SK-N-SH (cell line): ENCODE data around the gene RNF217. TPM values are rescaled to one million over a fixed set of nuclear protein-coding genes. Genes with fewer than 3 reads are reported as not detected.

Source experiments
- CTCF ChIA-PET: fragments of 300-600, 350-600 bp; formaldehyde crosslinking; extraction: SDS; loops from one replicate; lab custom pipeline; 2021; lab: Yijun Ruan, JAX
- POLR2A ChIA-PET: fragments of 350-600 bp; sonication (Branson Sonifier 250); formaldehyde crosslinking; extraction: SDS; loops from one replicate; lab custom pipeline; 2020; ENCODE audit warnings: antibody characterized with exemption, inconsistent platforms; lab: Yijun Ruan, JAX
- DNase-seq: peaks from one replicate; pipeline ENCODE4 v3.0.0; 2012
- H2AFZ ChIP-seq: fragments of 200-600 bp; sonication (generic); 2 replicates; pipeline ENCODE4 v1.8.1; 2016; ENCODE audit warnings: antibody characterized with exemption, mild to moderate bottlenecking, low read depth
- H3F3A ChIP-seq: fragments of 200-600 bp; sonication (generic); replicated peaks from 2 replicates; pipeline ENCODE3; 2016; ENCODE audit warnings: antibody characterized with exemption, mild to moderate bottlenecking; ENCODE audit not compliant: insufficient read depth
- H3K27ac ChIP-seq, 2 experiments: fragments of 200-500 bp in 1 of 2; fragments of 200-600 bp in 1 of 2; sonication (Bioruptor generic) in 1 of 2; sonication (generic), shearing (Covaris generic) in 1 of 2; 2 replicates each; pipeline versions ENCODE4 v1.5.1 to v1.6.1; 2014 to 2016; ENCODE audit warnings: low read depth in 2 of 2, inconsistent platforms in 1 of 2, low read length in 1 of 2, mild to moderate bottlenecking in 1 of 2, mixed read lengths in 1 of 2
- H3K27me3 ChIP-seq: fragments of 200-600 bp; sonication (generic), shearing (Covaris generic); 2 replicates; pipeline ENCODE4 v1.6.1; 2016; ENCODE audit warnings: mixed run types; ENCODE audit not compliant: insufficient read depth
- H3K36me3 ChIP-seq, 2 experiments: fragments of 200-500 bp in 1 of 2; fragments of 200-600 bp in 1 of 2; sonication (Bioruptor generic) in 1 of 2; sonication (generic) in 1 of 2; replicated peaks in 1 of 2; 2 replicates each; pipeline versions ENCODE3 to v1.5.1; 2014 to 2016; ENCODE audit warnings: low read length in 1 of 2, mild to moderate bottlenecking in 1 of 2; ENCODE audit not compliant: insufficient read depth in 2 of 2, control insufficient read depth in 1 of 2
- H3K4me1 ChIP-seq, 2 experiments: fragments of 200-500 bp in 1 of 2; fragments of 200-600 bp in 1 of 2; sonication (Bioruptor generic) in 1 of 2; sonication (generic), shearing (Covaris generic) in 1 of 2; 2 replicates each; pipeline versions ENCODE4 v1.5.1 to v1.6.1; 2014 to 2016; ENCODE audit warnings: low read depth in 1 of 2, low read length in 1 of 2, mixed run types in 1 of 2; ENCODE audit not compliant: insufficient read depth in 2 of 2, control insufficient read depth in 1 of 2
- H3K4me2 ChIP-seq: fragments of 200-600 bp; sonication (generic), shearing (Covaris generic); 2 replicates; pipeline ENCODE4 v1.6.1; 2017; ENCODE audit warnings: mixed run types
- H3K4me3 ChIP-seq, 2 experiments: fragments of 200-500 bp in 1 of 2; fragments of 200-600 bp in 1 of 2; sonication (Bioruptor generic) in 1 of 2; sonication (generic), shearing (Covaris generic) in 1 of 2; 2 replicates each; pipeline versions ENCODE4 v1.5.1 to v1.8.1; 2014 to 2016; ENCODE audit warnings: low read depth in 2 of 2, inconsistent platforms in 1 of 2, low read length in 1 of 2, mild to moderate bottlenecking in 1 of 2, mixed read lengths in 1 of 2, moderate library complexity in 1 of 2
- H3K79me2 ChIP-seq: fragments of 200-600 bp; sonication (generic); 2 replicates; pipeline ENCODE4 v1.8.1; 2017; ENCODE audit warnings: mild to moderate bottlenecking; ENCODE audit not compliant: insufficient read depth
- H3K9ac ChIP-seq: fragments of 200-600 bp; sonication (generic); 2 replicates; pipeline ENCODE4 v1.6.1; 2017; ENCODE audit warnings: mixed run types
- H3K9me2 ChIP-seq: fragments of 200-600 bp; sonication (generic); 2 replicates; pipeline ENCODE4 v1.6.1; 2017; ENCODE audit warnings: mixed run types
- H3K9me3 ChIP-seq: fragments of 200-600 bp; sonication (generic); 2 replicates; pipeline ENCODE4 v1.6.1; 2017; ENCODE audit warnings: mixed run types, mild to moderate bottlenecking, moderate library complexity
- H4K20me1 ChIP-seq: fragments of 200-600 bp; sonication (generic); 2 replicates; pipeline ENCODE4 v1.6.1; 2017; ENCODE audit warnings: mild to moderate bottlenecking, mixed run types; ENCODE audit not compliant: insufficient read depth
- CHD2 ChIP-seq: fragments of 150-350 bp; IDR thresholded peaks from 2 replicates; pipeline ENCODE4 v1.6.1; 2018; ENCODE audit warnings: low read length; ENCODE audit not compliant: partially characterized antibody
- ELF1 ChIP-seq: IDR thresholded peaks from 2 replicates; pipeline ENCODE4 v1.4.0; 2012
- EP300 ChIP-seq, 2 experiments: IDR thresholded peaks; 2 replicates each; pipeline versions ENCODE4 v1.4.0 to v1.6.1; 2012; ENCODE audit warnings: borderline replicate concordance in 1 of 2, low read depth in 1 of 2, low read length in 1 of 2
- FOSL2 ChIP-seq: IDR thresholded peaks from 2 replicates; pipeline ENCODE4 v1.4.0; 2012; ENCODE audit warnings: low read depth, mild to moderate bottlenecking, moderate library complexity, borderline replicate concordance
- FOXJ3 ChIP-seq: sonication (generic); formaldehyde crosslinking; IDR thresholded peaks from 2 replicates; pipeline ENCODE4 v1.5.1; 2020; ENCODE audit warnings: mild to moderate bottlenecking, missing genetic modification reagents
- GATA2 ChIP-seq: sonication (generic); formaldehyde crosslinking; IDR thresholded peaks from 2 replicates; pipeline ENCODE4 v1.5.0; 2020; ENCODE audit warnings: mild to moderate bottlenecking, missing genetic modification reagents
- IRF3 ChIP-seq: fragments of 150-350 bp; IDR thresholded peaks from 2 replicates; pipeline ENCODE4 v1.6.1; 2016; ENCODE audit warnings: mild to moderate bottlenecking, low read depth, low read length
- JUND ChIP-seq: IDR thresholded peaks from 2 replicates; pipeline ENCODE4 v1.4.0; 2012
- MXI1 ChIP-seq: IDR thresholded peaks from 2 replicates; pipeline ENCODE4 v1.6.1; 2012; ENCODE audit warnings: mild to moderate bottlenecking, low read depth, low read length, improper control_type of control experiment
- NRF1 ChIP-seq: IDR thresholded peaks from 2 replicates; pipeline ENCODE4 v1.6.1; 2012; ENCODE audit warnings: low read depth, mild to moderate bottlenecking, low read length
- PBX3 ChIP-seq: IDR thresholded peaks from 2 replicates; pipeline ENCODE4; 2012
- RAD21 ChIP-seq: IDR thresholded peaks from 2 replicates; pipeline ENCODE4 v1.6.1; 2012; ENCODE audit warnings: mild to moderate bottlenecking, low read length
- RCOR1 ChIP-seq: fragments of 150-350 bp; IDR thresholded peaks from 2 replicates; pipeline ENCODE4 v1.6.1; 2017; ENCODE audit warnings: antibody characterized with exemption, low read length
- SMC3 ChIP-seq: IDR thresholded peaks from 2 replicates; pipeline ENCODE4 v1.6.1; 2012; ENCODE audit warnings: low read depth, low read length, improper control_type of control experiment
- TEAD4 ChIP-seq: IDR thresholded peaks from 2 replicates; pipeline ENCODE4 v1.4.0; 2012; ENCODE audit warnings: mild to moderate bottlenecking, borderline replicate concordance; ENCODE audit not compliant: insufficient read depth
- USF2 ChIP-seq: fragments of 150-350 bp; IDR thresholded peaks from 2 replicates; pipeline ENCODE4 v1.6.1; 2017; ENCODE audit warnings: antibody characterized with exemption, low read length, low read depth, borderline replicate concordance
- ZBTB33 ChIP-seq: IDR thresholded peaks from 2 replicates; pipeline ENCODE4 v1.4.0; 2012; ENCODE audit warnings: low read depth, borderline replicate concordance
- WGBS: methylation state at CpG from one replicate; pipeline ENCODE4 v1.1.6; 2017; ENCODE audit warnings: low lambda C conversion rate; 5-methylcytosine and 5-hydroxymethylcytosine counted together
- polyA plus RNA-seq, 3 experiments: library from polyadenylated mRNA; depleted of rRNA; stranded (reverse); fragments of >200 nt; gene quantifications; 2 replicates each; pipeline ENCODE4 v1.2.3, GENCODE V29; 2012

The RNF217 gene
- polyA plus RNA-seq, 1 of the 3 experiments (the other 2 are of a cell fraction): 0.28 TPM

- H3K4me2 ChIP-seq: no peak overlapping the region
- TF ChIP-seq ELF1 (no peak), FOSL2 (no peak)
- TF ChIP-seq, all 33 proteins: peak for 0
- Histone ChIP-seq H3K79me2 (no peaks in the 10 kb centered on the region), H3F3A (no peaks in the 10 kb centered on the region), H4K20me1 (no peaks in the 10 kb centered on the region), H2AFZ (no peak overlapping the region), H3K9ac (no peak overlapping the region), H3K9me3 (no peaks in the 10 kb centered on the region), H3K4me3 (no peak overlapping the region), H3K36me3 (no peaks in the 10 kb centered on the region), H3K27ac (no peak overlapping the region), H3K27me3 (no peaks in the 10 kb centered on the region), H3K9me2 (no peaks in the 10 kb centered on the region), H3K4me1 (peaks cover 0 to 4% of the 10 kb centered on the region in 2 experiments; a peak in 1 of 4 replicates)
- 26% methylated on average over 6 of the region's 6 CpGs for WGBS
- POLR2A ChIA-PET: no interaction called here
- DNase-seq: no peak
- CTCF ChIA-PET: interaction anchor here (0.8 kb wide), 1 partner anchor 15 kb away, joined by 4 read pairs; no protein-coding TSS in a partner anchor
Observed at GRCh38 chr6:124993327-124993726, 31.1 kb downstream of the RNF217 start.

GRCh38 chr6:124994648-124995047 lies 32.4 kb downstream of the RNF217 start:
- no peaks in the 10 kb centered on the region for H3F3A ChIP-seq
- H3K27me3 ChIP-seq: no peaks in the 10 kb centered on the region
- ChIA-PET POLR2A (no interaction called here), CTCF (no interaction called here)
- TF ChIP-seq EP300 (IDR thresholded peaks at IDR 0.05; ENCODE audit: borderline replicate concordance in 1 of 2, low read depth in 1 of 2, low read length in 1 of 2) (no peak), IRF3 (no peak), FOXJ3 (CRISPR knock-in tag) (no peak), ZBTB33 (no peak), TEAD4 (no peak), PBX3 (no peak), NRF1 (no peak), GATA2 (CRISPR knock-in tag) (no peak), JUND (no peak), SMC3 (no peak), RAD21 (no peak), RCOR1 (no peak), MXI1 (no peak), CHD2 (no peak), USF2 (no peak), ELF1 (no peak)
- no peaks in the 10 kb centered on the region for H3K9me3 ChIP-seq
- no peaks in the 10 kb centered on the region for H3K36me3 ChIP-seq
- H3K9me2 ChIP-seq: no peaks in the 10 kb centered on the region
- peaks cover 0 to 4% of the 10 kb centered on the region in 2 experiments; a peak in 1 of 4 replicates for H3K4me1 ChIP-seq
- no peak overlapping the region for H2AFZ ChIP-seq
- H4K20me1 ChIP-seq: no peaks in the 10 kb centered on the region
- no peak overlapping the region for H3K4me3 ChIP-seq
- 29% methylated on average over 3 of the region's 3 CpGs for WGBS
- H3K9ac ChIP-seq: no peak overlapping the region
- DNase-seq: no peak
- H3K79me2 ChIP-seq: no peaks in the 10 kb centered on the region
- no peak overlapping the region for H3K4me2 ChIP-seq
- H3K27ac ChIP-seq: no peak overlapping the region
